ENCODE data around the gene EIF3M. TPM values are rescaled to one million over a fixed set of nuclear protein-coding genes. Genes with fewer than 3 reads are reported as not detected.

EIF3M gene
- total RNA-seq = 100 to 1,000 TPM; 207 to 584 (median 432) TPM

- WGBS, 2 donors = 0 to 1% methylated on average over 4 to 31 of the region's 70 CpGs
- Histone ChIP-seq H3K4me3 (peak within 1 kb of the TSS; percentile 64 to 94 (median 88)), H3K27ac (peak within 1 kb of the TSS; percentile 87 to 95 (median 90)), H3K4me1 (peaks cover 0 to 34% (median 18%) of the 10 kb centered on the region in 3 donors), H3K27me3 (peaks cover 0 to 13% (median 0%) of the 10 kb centered on the region in 4 donors), H3K36me3 (peaks cover 0 to 6% (median 0%) of the 10 kb centered on the region in 3 donors), H3K9me3 (no peaks in the 10 kb centered on the region)
- peak; percentile 84 for DNase-seq
- intact Hi-C loops (cut with DNase I) = no loop called here
- TF ChIP-seq POLR2A (IDR thresholded peaks at IDR 0.05) = peak in 2 of 4 donors; percentile 73 to 79
- TF ChIP-seq, protein P1, sequence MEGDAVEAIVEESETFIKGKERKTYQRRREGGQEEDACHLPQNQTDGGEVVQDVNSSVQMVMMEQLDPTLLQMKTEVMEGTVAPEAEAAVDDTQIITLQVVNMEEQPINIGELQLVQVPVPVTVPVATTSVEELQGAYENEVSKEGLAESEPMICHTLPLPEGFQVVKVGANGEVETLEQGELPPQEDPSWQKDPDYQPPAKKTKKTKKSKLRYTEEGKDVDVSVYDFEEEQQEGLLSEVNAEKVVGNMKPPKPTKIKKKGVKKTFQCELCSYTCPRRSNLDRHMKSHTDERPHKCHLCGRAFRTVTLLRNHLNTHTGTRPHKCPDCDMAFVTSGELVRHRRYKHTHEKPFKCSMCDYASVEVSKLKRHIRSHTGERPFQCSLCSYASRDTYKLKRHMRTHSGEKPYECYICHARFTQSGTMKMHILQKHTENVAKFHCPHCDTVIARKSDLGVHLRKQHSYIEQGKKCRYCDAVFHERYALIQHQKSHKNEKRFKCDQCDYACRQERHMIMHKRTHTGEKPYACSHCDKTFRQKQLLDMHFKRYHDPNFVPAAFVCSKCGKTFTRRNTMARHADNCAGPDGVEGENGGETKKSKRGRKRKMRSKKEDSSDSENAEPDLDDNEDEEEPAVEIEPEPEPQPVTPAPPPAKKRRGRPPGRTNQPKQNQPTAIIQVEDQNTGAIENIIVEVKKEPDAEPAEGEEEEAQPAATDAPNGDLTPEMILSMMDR (IDR thresholded peaks at IDR 0.05) = no peak
Observed at GRCh38 chr11:32583459-32584271, at the start of gene EIF3M. Gene EIF3M (plus strand): TSS chr11:32583831. CDS start chr11:32583888, 57 bp downstream.

GRCh38 chr11:32538804-32539203 lies 44.8 kb upstream of the EIF3M start:
- no peak for TF ChIP-seq POLR2A (IDR thresholded peaks at IDR 0.05)
- TF ChIP-seq, protein P1 (IDR thresholded peaks at IDR 0.05) = no peak
- no peaks in the 10 kb centered on the region for H3K9me3 ChIP-seq
- H3K27ac ChIP-seq = no peak overlapping the region
- H3K4me1 ChIP-seq = no peaks in the 10 kb centered on the region
- DNase-seq = no peak
- H3K27me3 ChIP-seq = no peaks in the 10 kb centered on the region
- 72 to 95% methylated on average over 5 to 6 of the region's 7 CpGs for WGBS, 2 donors
- no peaks in the 10 kb centered on the region for H3K36me3 ChIP-seq
- no peak overlapping the region for H3K4me3 ChIP-seq
- intact Hi-C loops (cut with DNase I) = no loop called here

- Histone ChIP-seq H3K4me3 (no peak overlapping the region), H3K9me3 (no peaks in the 10 kb centered on the region), H3K4me1 (no peaks in the 10 kb centered on the region), H3K27me3 (peaks cover 0 to 3% (median 0%) of the 10 kb centered on the region in 4 donors), H3K27ac (no peak overlapping the region), H3K36me3 (no peaks in the 10 kb centered on the region)
- WGBS, 2 donors = 41 to 53% methylated on average over 1 of the region's 1 CpG
- no peak for TF ChIP-seq POLR2A (IDR thresholded peaks at IDR 0.05)
- TF ChIP-seq, protein P1 (IDR thresholded peaks at IDR 0.05) = no peak
- intact Hi-C loops (cut with DNase I) = no loop called here
- no peak for DNase-seq
Observed at GRCh38 chr11:32549611-32550187, 33.9 kb upstream of the EIF3M start.

DNA sequence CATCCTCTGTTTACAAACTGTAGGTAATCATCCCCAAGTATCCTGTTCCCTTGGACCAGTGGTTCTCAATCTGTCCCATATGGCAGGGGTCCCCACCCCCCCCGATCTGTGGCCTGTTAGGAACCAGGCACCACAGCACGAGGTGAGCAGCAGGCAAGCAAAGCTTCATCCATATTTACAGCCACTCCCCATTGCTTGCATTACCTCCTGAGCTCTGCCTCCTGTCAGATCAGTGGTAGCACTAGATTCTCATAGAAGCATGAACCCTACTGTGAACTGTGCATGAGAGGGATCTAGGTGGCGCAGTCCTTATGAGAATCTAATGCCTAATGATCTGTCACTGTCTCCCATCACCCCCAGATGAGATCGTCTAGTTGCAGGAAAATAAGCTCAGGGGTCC lies 33.4 kb upstream of the EIF3M start:
- TF ChIP-seq POLR2A (IDR thresholded peaks at IDR 0.05) = no peak
- TF ChIP-seq, protein P1 (IDR thresholded peaks at IDR 0.05) = no peak
- intact Hi-C loops (cut with DNase I) = no loop called here
- Histone ChIP-seq H3K27ac (no peak overlapping the region), H3K4me3 (no peak overlapping the region), H3K4me1 (no peaks in the 10 kb centered on the region), H3K27me3 (peaks cover 0 to 3% (median 0%) of the 10 kb centered on the region in 4 donors), H3K36me3 (no peaks in the 10 kb centered on the region), H3K9me3 (no peaks in the 10 kb centered on the region)
- no peak for DNase-seq
- WGBS, 2 donors = 77 to 100% methylated on average over 2 to 3 of the region's 4 CpGs

- 26 to 34% methylated on average over 4 of the region's 4 CpGs for WGBS, 2 donors
- no peak for DNase-seq
- intact Hi-C loops (cut with DNase I) = no loop called here
Observed at GRCh38 chr11:32555091-32555490, 28.5 kb upstream of the EIF3M start.

More at GRCh38 chr11:32555091-32555490, 28.5 kb upstream of the EIF3M start:
- TF ChIP-seq, protein P1 (IDR thresholded peaks at IDR 0.05) = no peak
- no peak for TF ChIP-seq POLR2A (IDR thresholded peaks at IDR 0.05)
- no peaks in the 10 kb centered on the region for H3K36me3 ChIP-seq
- H3K4me3 ChIP-seq = no peak overlapping the region
- H3K4me1 ChIP-seq = no peaks in the 10 kb centered on the region
- no peaks in the 10 kb centered on the region for H3K9me3 ChIP-seq
- H3K27me3 ChIP-seq = peaks cover 0 to 6% (median 0%) of the 10 kb centered on the region in 4 donors
- no peak overlapping the region for H3K27ac ChIP-seq

Data from esophagus squamous epithelium (tissue), 5 donors.